Measurements from ENCODE around the gene PHC1. TPM values are rescaled to one million over a fixed set of nuclear protein-coding genes. Genes with fewer than 3 reads are reported as not detected.

Gene PHC1
- polyA plus RNA-seq, 1 donor (not counting 4 experiments of a cell fraction or from before 2014, with no cell fraction given), result 11.0 TPM

GRCh38 chr12:8969861-8970411 is 55.6 kb downstream of the PHC1 start:
- Histone ChIP-seq H3K9ac (ENCODE audit: control insufficient read depth, extremely low read depth, insufficient read depth, low read length) (no peak overlapping the region), H3K27ac (ENCODE audit: control insufficient read depth, insufficient read depth, low read length) (no peak overlapping the region), H3K4me2 (ENCODE audit: control insufficient read depth, extremely low read depth, insufficient read depth, low read depth, low read length) (no peak overlapping the region), H3K79me2 (ENCODE audit: control insufficient read depth, insufficient read depth, low read length) (no peaks in the 10 kb centered on the region), H3K9me3 (ENCODE audit: control insufficient read depth, low read depth, low read length) (peaks cover 4% of the 10 kb centered on the region), H3K27me3 (ENCODE audit: control insufficient read depth, extremely low read depth, insufficient read depth, low read length) (no peaks in the 10 kb centered on the region), H3K4me3 (ENCODE audit: control insufficient read depth in 2 of 3, extremely low read depth in 1 of 3, insufficient read depth in 2 of 3, low read depth in 1 of 3, low read length in 3 of 3) (no peak overlapping the region), H4K20me1 (ENCODE audit: control insufficient read depth, extremely low read depth, insufficient read depth, low read length) (no peaks in the 10 kb centered on the region), H3K9me1 (ENCODE audit: control insufficient read depth, extremely low read depth, insufficient read depth, low read length) (no peaks in the 10 kb centered on the region), H3K4me1 (ENCODE audit: control insufficient read depth, extremely low read depth, insufficient read depth, low read length) (no peaks in the 10 kb centered on the region), H3K36me3 (ENCODE audit: control insufficient read depth in 2 of 2, extremely low read depth in 1 of 2, insufficient read depth in 2 of 2, low read length in 2 of 2) (no peaks in the 10 kb centered on the region), H2AFZ (ENCODE audit: control insufficient read depth, low read length) (no peak overlapping the region)
- no peak for FAIRE-seq
- no peak for DNase-seq (ENCODE audit: low read depth, low spot score)
- dilution Hi-C loops (cut with MboI; ENCODE audit: extremely low pct_ligation_motif_present, low sequenced_read_pairs), result no loop called here
- TF ChIP-seq CTCF (optimal IDR thresholded peaks at IDR 0.05 in 1 of 3, IDR thresholded peaks at IDR 0.05 in 1 of 3, conservative IDR thresholded peaks at IDR 0.05 in 1 of 3; ENCODE audit: extremely low read depth in 1 of 3, insufficient read depth in 2 of 3, low read length in 3 of 3) (no peak), EZH2 (IDR thresholded peaks at IDR 0.05; ENCODE audit: low read length) (no peak)

GRCh38 chr12:8970432-8970831 is 56.1 kb downstream of the PHC1 start:
- Histone ChIP-seq H3K4me2 (ENCODE audit: control insufficient read depth, extremely low read depth, insufficient read depth, low read depth, low read length) (no peak overlapping the region), H3K4me1 (ENCODE audit: control insufficient read depth, extremely low read depth, insufficient read depth, low read length) (no peaks in the 10 kb centered on the region), H3K9me3 (ENCODE audit: control insufficient read depth, low read depth, low read length) (peaks cover 4% of the 10 kb centered on the region), H3K36me3 (ENCODE audit: control insufficient read depth in 2 of 2, extremely low read depth in 1 of 2, insufficient read depth in 2 of 2, low read length in 2 of 2) (no peaks in the 10 kb centered on the region), H4K20me1 (ENCODE audit: control insufficient read depth, extremely low read depth, insufficient read depth, low read length) (no peaks in the 10 kb centered on the region), H2AFZ (ENCODE audit: control insufficient read depth, low read length) (no peak overlapping the region), H3K27me3 (ENCODE audit: control insufficient read depth, extremely low read depth, insufficient read depth, low read length) (no peaks in the 10 kb centered on the region), H3K27ac (ENCODE audit: control insufficient read depth, insufficient read depth, low read length) (no peak overlapping the region), H3K4me3 (ENCODE audit: control insufficient read depth in 2 of 3, extremely low read depth in 1 of 3, insufficient read depth in 2 of 3, low read depth in 1 of 3, low read length in 3 of 3) (no peak overlapping the region), H3K9ac (ENCODE audit: control insufficient read depth, extremely low read depth, insufficient read depth, low read length) (no peak overlapping the region), H3K9me1 (ENCODE audit: control insufficient read depth, extremely low read depth, insufficient read depth, low read length) (no peaks in the 10 kb centered on the region), H3K79me2 (ENCODE audit: control insufficient read depth, insufficient read depth, low read length) (no peaks in the 10 kb centered on the region)
- dilution Hi-C loops (cut with MboI; ENCODE audit: extremely low pct_ligation_motif_present, low sequenced_read_pairs), result no loop called here
- FAIRE-seq, result no peak
- TF ChIP-seq EZH2 (IDR thresholded peaks at IDR 0.05; ENCODE audit: low read length), result no peak
- TF ChIP-seq CTCF (optimal IDR thresholded peaks at IDR 0.05 in 1 of 3, IDR thresholded peaks at IDR 0.05 in 1 of 3, conservative IDR thresholded peaks at IDR 0.05 in 1 of 3; ENCODE audit: extremely low read depth in 1 of 3, insufficient read depth in 2 of 3, low read length in 3 of 3), result no peak
- DNase-seq (ENCODE audit: low read depth, low spot score), result no peak

Measured in keratinocyte (primary cell).